ENCODE results near the gene MMP20. TPM values are rescaled to one million over a fixed set of nuclear protein-coding genes. Genes with fewer than 3 reads are reported as not detected.

MMP20 gene
- total RNA-seq, 1 experiment from 2014 or later: not detected

DNA sequence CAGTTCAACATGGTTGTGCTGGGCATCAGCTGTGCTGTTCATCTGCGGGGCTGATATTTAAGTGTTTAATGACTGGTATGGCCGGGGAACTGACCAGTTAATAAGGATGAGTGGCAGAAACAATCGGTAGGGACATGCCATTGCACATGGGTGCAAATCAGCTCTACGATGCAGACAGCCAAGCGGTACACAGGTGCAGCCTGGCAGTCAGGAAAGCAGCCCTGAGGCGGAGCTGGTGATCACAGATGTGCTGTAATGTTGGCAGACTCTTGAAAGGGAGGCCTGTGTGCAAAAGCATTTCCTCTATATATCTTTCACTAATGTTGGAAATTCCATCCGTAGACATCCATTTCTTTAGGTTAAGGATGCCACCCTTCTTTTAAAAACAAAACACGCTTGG is 1.1 kb downstream of the MMP20 start:
- no peak for DNase-seq (ENCODE audit: extremely low read depth, low read depth)

DNA sequence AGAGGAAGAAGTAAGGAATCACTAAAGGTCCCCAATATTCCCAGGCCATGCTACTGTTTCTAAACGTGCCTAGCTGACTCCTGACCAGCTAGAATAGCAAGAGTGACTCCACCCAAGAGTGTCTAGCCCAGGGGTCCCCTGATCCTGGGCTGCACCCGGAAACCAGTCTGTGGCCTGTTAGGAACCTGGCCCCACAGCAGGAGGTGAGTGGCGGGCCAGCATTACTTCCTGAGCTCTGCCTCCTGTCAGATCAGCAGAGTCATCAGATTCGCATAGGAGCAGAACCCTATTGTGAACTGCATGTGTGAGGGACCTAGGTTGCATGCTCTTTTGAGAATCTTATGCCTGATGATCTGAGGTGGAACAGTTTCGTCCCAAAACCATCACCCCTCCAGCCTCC is 2.0 kb downstream of the MMP20 start:
- DNase-seq (ENCODE audit: extremely low read depth, low read depth): no peak

- no peak for DNase-seq (ENCODE audit: extremely low read depth, low read depth)
Measured at GRCh38 chr11:102622258-102622657, 2.9 kb downstream of the MMP20 start.

- DNase-seq (ENCODE audit: extremely low read depth, low read depth): no peak
Measured at GRCh38 chr11:102620818-102621561, 4.1 kb downstream of the MMP20 start.

GRCh38 chr11:102620179-102620578 is 5.0 kb downstream of the MMP20 start:
- no peak for DNase-seq (ENCODE audit: extremely low read depth, low read depth)

- no peak for DNase-seq (ENCODE audit: extremely low read depth, low read depth)
Measured at GRCh38 chr11:102617466-102618008, 7.6 kb downstream of the MMP20 start.

GRCh38 chr11:102615894-102616432 is 9.2 kb downstream of the MMP20 start:
- DNase-seq (ENCODE audit: extremely low read depth, low read depth): no peak

DNA sequence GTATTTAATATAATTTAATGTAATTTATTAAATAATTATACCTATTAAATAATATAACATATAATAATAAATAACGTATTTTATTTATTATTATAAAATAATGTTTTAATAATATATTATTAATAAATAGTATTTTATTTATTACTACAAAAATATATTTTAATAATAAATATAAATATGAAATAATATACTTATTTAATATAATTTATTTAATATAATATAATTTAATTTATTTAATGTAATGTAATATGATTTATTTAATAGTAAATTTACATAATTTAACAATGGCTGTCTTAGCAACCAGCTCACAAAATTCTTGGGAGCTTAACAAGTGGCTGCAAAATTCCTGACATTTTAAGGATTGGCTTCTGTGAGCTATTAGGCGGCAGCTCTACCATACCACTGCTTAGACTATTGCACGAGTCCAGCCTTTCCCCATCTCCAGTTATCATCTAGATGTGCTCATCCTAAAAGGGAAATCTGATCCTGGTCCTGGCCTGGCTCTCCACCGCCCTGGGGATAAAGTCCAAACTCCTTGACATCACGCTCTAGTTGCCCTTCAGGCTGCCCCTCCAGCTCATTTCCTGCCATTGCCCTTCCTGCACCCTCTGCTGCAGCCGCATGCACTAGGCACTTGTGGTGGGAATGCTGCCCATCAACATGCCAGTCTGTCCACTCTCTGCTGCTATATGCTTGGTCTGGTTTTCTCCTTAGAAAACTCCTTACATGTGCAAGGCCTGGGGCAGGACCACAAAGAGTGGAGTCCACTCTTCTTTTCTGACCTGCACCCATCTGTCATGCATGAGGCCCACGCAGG is 9.8 kb downstream of the MMP20 start:
- DNase-seq (ENCODE audit: extremely low read depth, low read depth): peak; percentile 90

- no peak for DNase-seq (ENCODE audit: extremely low read depth, low read depth)
Measured at GRCh38 chr11:102614485-102614884, 10.6 kb downstream of the MMP20 start.

- no peak for DNase-seq (ENCODE audit: extremely low read depth, low read depth)
Measured at GRCh38 chr11:102614031-102614430, 11.1 kb downstream of the MMP20 start.

- DNase-seq (ENCODE audit: extremely low read depth, low read depth): no peak
Measured at GRCh38 chr11:102613450-102613849, 11.7 kb downstream of the MMP20 start.

DNA sequence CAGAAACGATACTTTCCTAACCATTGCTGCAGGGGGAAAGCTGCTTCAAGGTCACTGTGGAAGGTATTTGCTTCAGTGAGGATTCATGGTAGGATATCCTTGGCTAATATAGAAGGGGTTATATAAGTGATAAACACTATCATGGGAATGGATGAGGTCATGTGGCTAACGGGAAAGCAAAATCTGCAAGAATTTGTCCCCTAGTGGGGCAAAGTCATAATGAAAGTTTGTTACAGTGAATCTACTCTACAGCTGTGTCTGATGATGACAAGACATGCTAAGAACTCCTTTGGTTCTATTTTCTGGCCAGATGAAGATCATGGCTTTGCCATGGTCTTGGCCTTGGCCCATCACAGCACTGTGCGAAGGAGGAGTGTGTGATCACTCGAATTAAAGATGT is 13.8 kb downstream of the MMP20 start:
- no peak for DNase-seq (ENCODE audit: extremely low read depth, low read depth)

DNA sequence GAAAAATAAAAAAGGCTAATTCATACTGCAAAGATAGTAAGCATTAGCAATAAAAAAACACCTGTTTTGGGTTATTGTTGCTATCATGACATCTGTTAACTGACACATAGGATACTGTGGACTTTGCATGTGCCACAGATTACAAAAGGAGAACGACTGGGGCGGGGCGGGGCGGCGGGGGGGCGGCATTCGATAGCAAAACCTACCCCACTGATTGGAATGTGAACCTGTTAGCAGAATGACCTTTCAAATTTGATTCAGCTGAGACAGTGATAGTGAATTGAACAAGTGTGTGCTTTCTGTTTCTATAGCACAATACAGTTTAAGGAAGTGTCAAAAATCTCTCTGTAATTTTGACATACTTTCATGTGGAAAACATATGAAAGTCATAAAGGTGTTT is 14.9 kb downstream of the MMP20 start:
- no peak for DNase-seq (ENCODE audit: extremely low read depth, low read depth)

- no peak for DNase-seq (ENCODE audit: extremely low read depth, low read depth)
Measured at GRCh38 chr11:102608699-102609098, 16.4 kb downstream of the MMP20 start.

DNA sequence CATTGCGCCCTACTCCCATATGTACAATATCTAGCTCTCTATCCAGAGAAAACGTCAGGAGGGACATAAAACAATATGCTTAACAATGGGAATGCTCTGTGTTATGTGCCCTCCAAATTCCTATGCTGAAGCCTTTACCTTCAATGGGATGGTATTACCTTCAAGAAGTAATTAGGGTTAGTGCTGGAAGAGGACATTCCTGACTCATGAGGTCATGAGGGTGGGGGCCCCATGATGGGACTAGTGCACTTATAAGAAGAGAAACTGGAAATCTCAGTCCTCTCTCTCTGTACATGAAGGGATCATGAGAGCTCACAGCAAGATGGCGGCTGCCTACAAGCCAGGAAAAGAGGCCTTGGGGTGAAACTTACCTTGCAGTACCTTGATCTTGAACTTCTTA is 20.3 kb downstream of the MMP20 start:
- DNase-seq (ENCODE audit: extremely low read depth, low read depth): no peak

DNA sequence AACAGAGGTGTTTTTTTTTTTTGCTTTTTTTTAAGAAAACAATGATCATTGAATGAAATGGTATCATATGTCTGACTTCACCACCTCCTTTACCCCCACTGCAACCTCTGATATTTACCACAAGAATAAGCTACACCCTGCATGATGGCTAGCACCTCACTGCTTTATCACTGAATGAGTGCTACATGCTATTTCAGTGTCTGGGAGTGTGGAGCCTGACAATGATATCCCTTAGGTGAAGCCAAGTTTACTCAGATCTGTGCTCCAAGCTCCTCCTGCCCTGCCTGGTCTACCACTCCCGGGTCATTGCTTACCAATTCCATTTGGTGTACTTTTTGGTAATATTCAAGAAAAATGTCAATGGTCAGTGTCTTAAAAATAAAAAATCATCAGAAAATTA is 21.1 kb downstream of the MMP20 start:
- no peak for DNase-seq (ENCODE audit: extremely low read depth, low read depth)

DNA sequence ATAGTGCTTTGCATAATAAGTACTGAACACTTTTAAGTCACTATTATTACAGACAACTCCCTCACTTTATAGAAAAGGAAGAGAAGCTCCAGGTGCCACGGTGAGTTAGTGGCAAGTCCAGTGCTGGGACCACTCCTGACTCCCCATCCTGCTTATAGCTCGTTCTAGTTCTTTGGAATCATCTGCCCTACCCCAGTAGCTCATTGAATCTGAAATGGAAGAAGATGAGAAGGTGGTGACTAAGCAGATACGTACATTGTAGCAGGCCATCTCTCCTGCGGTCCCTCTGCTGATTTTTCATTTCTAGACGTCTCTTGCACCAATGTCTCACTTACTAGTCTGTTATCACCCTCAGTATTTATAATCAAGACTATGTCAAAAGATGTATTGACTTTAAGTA is 21.6 kb downstream of the MMP20 start:
- DNase-seq (ENCODE audit: extremely low read depth, low read depth): no peak

DNA sequence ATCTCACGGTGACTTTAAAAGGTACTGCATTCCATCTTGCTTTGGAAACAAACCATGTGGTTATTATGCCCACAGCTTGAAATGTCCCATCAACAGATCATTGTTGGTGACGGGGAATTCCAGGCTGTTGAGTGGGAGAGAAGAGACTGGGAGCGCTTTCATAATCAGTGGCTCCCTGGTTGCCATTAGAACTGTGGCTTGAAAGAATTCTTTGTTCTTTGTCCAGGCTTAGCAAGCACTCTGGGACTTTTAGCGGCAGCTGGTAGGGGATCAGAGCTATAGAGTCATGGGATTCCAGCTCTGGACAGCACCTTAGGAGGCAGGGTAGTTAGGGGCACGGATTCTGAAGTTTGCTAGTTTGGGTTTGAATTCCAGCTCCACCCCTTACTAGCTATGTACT is 22.0 kb downstream of the MMP20 start:
- DNase-seq (ENCODE audit: extremely low read depth, low read depth): no peak

DNA sequence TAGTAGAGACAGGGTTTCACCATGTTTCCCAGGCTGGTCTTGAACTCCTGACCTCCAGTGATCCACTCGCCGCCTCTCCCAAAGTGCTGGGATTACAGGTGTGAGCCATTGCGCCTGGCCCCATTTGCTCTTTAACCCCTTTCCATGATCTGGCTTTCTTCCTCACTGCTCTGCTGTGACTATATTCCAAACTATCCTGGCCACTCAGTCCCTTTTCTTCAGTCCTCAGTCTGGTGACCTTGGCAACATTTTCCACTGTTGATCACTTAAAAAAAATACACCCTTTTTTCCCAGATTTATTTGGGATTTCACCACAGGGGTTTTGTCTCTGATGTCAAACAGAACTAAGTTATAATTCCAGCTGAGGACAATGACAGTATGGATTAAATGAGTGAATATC is 24.5 kb downstream of the MMP20 start:
- no peak for DNase-seq (ENCODE audit: extremely low read depth, low read depth)

DNA sequence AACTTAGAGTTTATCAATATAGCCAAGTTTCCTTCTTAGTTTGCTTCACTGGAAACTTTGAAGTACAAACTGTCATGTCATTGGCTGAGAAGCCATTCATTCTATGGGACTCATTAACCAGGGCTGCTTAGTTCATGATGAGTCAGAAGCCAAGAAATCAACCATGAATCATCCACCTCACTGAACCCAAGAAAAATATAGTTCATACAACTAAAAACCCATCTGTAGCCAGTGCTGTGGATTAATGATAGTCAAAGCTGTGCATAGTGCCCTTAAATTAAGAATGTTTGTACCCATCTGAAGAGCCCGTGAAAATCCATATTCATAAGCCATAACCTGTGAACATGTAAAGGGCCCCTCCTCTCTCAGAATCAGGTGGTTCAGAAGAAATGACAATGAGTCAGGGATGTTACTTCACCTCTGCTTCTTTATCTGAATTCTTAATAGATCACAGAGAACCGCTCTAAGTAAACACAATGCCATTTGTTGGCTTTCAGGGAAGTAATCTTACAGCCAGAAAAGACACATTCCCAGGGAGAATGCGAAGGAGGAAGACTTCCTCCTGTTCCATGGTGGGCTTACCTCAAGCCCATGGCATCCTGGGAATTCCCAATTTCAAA is 25.4 kb downstream of the MMP20 start:
- DNase-seq (ENCODE audit: extremely low read depth, low read depth): peak; percentile 74

- no peak for DNase-seq (ENCODE audit: extremely low read depth, low read depth)
Measured at GRCh38 chr11:102598272-102598671, 26.9 kb downstream of the MMP20 start.

Data from NCI-H460 (cell line).